ENCODE measurements around the gene TANGO6. TPM values are rescaled to one million over a fixed set of nuclear protein-coding genes. Genes with fewer than 3 reads are reported as not detected.

Gene TANGO6
- total RNA-seq, 2 experiments from 2014 or later: 25.2 to 25.7 TPM

DNA sequence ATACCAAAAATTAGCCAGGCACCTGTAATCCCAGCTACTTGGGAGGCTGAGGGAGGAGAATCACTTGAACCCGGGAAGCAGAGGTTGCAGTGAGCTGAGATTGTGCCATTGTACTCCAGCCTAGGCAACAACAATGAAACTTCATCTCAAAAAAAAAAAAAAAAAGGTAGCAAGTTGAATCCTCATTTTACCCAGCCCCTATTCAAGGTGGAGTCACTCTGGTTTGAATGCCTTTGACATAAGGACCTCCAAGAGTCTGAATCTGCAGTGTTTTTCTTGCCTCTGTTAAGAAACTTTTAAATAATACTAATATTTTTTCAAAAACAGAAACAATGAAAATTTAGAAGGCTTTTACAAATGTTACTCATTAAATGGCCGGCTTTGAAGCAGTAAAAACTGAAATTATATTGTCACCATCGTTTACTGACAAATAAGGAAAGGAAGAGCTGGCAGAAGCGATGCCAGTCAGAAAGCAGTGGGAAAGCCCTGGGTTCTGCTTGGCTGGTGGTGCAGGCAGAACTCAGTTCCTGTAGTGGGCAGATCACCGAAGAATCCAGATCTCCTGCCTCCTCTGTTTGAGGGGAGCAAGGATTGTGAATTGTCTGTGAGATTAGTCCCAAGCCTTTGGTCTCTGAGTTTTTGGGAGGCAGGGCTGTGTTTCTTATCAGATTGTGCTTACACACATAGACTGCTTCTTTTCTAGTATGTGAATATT lies 162.5 kb downstream of the TANGO6 start:
- Mint-ChIP-seq H3K4me1 (ENCODE audit: low read depth) (no peaks in the 10 kb centered on the region), H3K4me3 (no peak overlapping the region), H3K27ac (no peak overlapping the region), H3K27me3 (no peaks in the 10 kb centered on the region), H3K36me3 (peaks cover 28% of the 10 kb centered on the region), H3K9me3 (peaks cover 12% of the 10 kb centered on the region)
- DNase-seq: no peak
- ChIA-PET CTCF (no interaction called here), POLR2A (no interaction called here)
- intact Hi-C loops (cut with micrococcal nuclease): no loop called here

DNA sequence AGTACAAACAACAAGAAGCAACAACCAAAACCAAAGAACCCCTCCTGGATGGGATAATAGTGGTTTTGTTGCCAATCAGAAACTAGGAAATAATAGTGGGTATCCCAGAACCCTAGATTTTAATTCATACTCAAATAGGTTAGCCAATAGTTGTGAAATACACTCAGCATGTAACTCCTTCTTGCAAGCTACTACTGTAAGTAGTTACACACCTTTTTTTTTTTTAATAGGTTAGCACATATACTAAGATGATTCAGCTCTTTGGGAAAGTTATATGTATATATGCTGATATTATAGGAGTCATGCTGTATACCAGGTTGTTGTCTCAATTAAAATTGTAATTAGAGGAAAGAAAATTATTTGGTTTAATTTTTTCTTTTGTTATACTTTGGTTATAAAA lies 169.6 kb downstream of the TANGO6 start:
- H3K27ac Mint-ChIP-seq: no peak overlapping the region
- peaks cover 2% of the 10 kb centered on the region for H3K36me3 Mint-ChIP-seq
- no peaks in the 10 kb centered on the region for H3K9me3 Mint-ChIP-seq
- POLR2A ChIA-PET: no interaction called here
- intact Hi-C loops (cut with micrococcal nuclease): no loop called here
- H3K4me3 Mint-ChIP-seq: no peak overlapping the region
- peaks cover 10% of the 10 kb centered on the region for H3K4me1 Mint-ChIP-seq (ENCODE audit: low read depth)
- no peaks in the 10 kb centered on the region for H3K27me3 Mint-ChIP-seq
- CTCF ChIA-PET: no interaction called here
- no peak for DNase-seq

DNA sequence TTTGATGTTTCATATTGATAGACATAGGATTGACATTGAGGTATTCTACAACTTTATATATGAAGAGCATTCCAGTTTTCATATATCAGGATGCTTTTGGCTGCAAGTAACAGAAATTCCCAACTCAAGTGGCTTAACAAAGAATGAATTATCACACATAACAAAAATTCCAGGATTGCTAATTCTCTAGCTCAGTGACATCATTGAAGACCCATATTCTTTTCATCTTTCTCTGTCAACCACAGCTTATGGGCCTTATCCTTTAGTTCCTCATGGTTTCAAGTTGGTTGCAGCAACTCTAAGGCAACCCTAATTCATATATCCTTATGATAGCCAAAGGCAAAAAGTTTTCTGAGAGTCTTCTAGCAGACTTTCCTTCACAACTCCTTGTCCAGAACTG lies 170.7 kb downstream of the TANGO6 start:
- H3K27ac Mint-ChIP-seq: no peak overlapping the region
- no peaks in the 10 kb centered on the region for H3K27me3 Mint-ChIP-seq
- H3K4me1 Mint-ChIP-seq (ENCODE audit: low read depth): peaks cover 10% of the 10 kb centered on the region
- no peak for DNase-seq
- no peak overlapping the region for H3K4me3 Mint-ChIP-seq
- H3K9me3 Mint-ChIP-seq: no peaks in the 10 kb centered on the region
- CTCF ChIA-PET: interaction anchor here (1.0 kb wide), 1 partner anchor 23 kb away, joined by 3 read pairs; no protein-coding TSS in a partner anchor
- POLR2A ChIA-PET: no interaction called here
- H3K36me3 Mint-ChIP-seq: no peaks in the 10 kb centered on the region
- intact Hi-C loops (cut with micrococcal nuclease): no loop called here

DNA sequence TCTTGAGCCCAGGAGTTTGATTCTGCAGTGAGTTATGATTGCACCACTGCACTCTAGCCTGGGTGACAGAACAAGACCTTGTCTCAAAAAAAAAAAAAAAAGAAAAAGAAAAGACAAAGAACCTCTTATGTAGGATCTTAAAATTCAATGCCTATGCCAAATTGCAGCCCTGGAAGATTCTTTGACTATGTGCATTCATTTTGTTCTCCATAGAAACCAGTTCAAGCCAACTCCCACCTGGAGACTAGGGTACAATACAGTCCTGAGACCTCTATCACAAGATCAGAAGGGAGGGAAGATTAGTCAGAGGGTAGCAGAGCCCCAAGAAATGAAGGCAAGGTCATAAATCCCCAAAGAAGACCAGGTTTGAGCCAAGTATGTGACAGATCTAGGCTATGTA lies 171.5 kb downstream of the TANGO6 start:
- CTCF ChIA-PET: no interaction called here
- intact Hi-C loops (cut with micrococcal nuclease): no loop called here
- H3K27me3 Mint-ChIP-seq: no peaks in the 10 kb centered on the region

DNA sequence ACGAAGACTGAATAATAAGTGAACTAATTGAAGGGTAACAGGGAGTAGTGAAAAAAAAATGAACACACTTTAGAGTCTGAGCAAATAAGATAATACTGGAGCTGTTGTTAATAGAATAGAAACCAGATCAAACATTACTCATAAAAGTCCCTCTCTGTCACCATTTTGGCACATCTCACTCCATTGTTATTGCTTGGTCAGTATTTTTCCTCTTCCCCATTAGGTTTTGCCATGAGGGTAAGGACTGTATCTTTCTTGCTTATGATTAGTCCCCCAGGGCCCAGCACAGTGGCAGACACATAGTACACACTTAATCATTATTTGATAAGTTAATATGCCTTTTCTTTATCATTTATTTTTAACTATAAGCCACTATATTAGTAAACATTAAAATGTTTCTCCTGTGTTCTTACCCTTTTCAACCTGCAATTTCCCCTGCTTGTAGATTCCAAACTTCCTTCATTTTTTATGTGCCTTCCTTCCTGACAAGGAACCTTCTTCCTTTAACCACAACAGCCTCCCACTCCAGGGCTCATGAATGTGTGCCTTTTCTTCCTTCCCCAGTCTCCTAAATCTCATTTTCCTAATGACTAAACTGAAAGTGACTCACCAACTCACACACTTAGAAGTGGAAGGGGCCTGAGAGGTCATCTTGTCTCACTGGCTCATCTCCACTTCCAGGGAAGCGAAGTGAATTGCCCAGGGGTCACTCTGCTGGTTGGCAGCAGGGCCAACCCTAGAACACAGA lies 173.9 kb downstream of the TANGO6 start:
- H3K27ac Mint-ChIP-seq: no peak overlapping the region
- no peaks in the 10 kb centered on the region for H3K27me3 Mint-ChIP-seq
- peaks cover 10% of the 10 kb centered on the region for H3K4me1 Mint-ChIP-seq (ENCODE audit: low read depth)
- ChIA-PET CTCF (interaction anchor here (0.6 to 0.7 kb wide), 3 partner anchors 230 to 691 kb away, joined by 3 to 4 read pairs (median 3); no protein-coding TSS in a partner anchor), POLR2A (no interaction called here)
- peak; percentile 16 for DNase-seq
- intact Hi-C loops (cut with micrococcal nuclease): no loop called here
- H3K4me3 Mint-ChIP-seq: no peak overlapping the region
- H3K36me3 Mint-ChIP-seq: no peaks in the 10 kb centered on the region
- no peaks in the 10 kb centered on the region for H3K9me3 Mint-ChIP-seq

More for the DNA sequence above, 171.5 kb downstream of the TANGO6 start:
- H3K4me3 Mint-ChIP-seq: no peak overlapping the region
- DNase-seq: no peak
- peaks cover 10% of the 10 kb centered on the region for H3K4me1 Mint-ChIP-seq (ENCODE audit: low read depth)
- no peaks in the 10 kb centered on the region for H3K36me3 Mint-ChIP-seq
- H3K9me3 Mint-ChIP-seq: no peaks in the 10 kb centered on the region
- H3K27ac Mint-ChIP-seq: no peak overlapping the region
- POLR2A ChIA-PET: no interaction called here

DNA sequence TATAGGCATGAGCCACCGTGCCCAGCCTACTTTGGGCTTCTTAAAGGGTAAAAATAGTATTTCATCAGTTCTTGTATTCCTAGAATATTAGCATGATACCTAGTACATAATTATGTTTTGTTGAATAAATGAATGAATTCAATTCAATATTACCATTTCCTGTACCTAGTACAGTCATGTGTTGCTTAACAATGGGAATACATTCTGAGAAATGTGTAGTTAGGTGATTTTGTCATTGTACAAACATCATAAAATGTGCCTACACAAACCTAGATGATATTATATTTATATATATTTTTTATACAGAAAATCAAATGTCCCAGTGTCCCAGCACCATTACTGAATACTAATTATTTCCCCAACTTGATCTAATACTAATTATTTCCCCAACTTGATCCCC lies 176.5 kb downstream of the TANGO6 start:
- no peaks in the 10 kb centered on the region for H3K9me3 Mint-ChIP-seq
- CTCF ChIA-PET: no interaction called here
- H3K27me3 Mint-ChIP-seq: no peaks in the 10 kb centered on the region
- intact Hi-C loops (cut with micrococcal nuclease): no loop called here
- DNase-seq: no peak
- H3K4me3 Mint-ChIP-seq: no peak overlapping the region
- peaks cover 10% of the 10 kb centered on the region for H3K4me1 Mint-ChIP-seq (ENCODE audit: low read depth)
- H3K27ac Mint-ChIP-seq: no peak overlapping the region
- peaks cover 8% of the 10 kb centered on the region for H3K36me3 Mint-ChIP-seq
- POLR2A ChIA-PET: no interaction called here

DNA sequence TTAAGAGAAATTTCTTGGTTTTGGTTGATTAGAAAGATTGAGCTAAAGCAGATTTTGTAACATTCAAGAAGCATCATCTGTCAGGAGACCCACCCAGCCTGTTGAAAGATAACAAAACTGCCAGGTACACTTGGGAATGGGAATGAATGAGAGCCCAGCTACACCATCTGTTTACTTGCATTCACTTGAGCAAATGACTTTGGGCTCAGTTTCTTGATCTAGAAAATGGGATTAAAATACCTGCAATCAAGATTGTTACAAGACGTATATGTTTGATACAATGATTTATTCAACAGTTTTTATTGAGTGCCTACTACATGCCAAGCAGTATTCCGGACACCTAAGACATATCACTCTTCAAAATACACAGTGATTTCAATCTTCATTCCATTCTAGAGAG lies 185.8 kb downstream of the TANGO6 start:
- CTCF ChIA-PET: no interaction called here

DNA sequence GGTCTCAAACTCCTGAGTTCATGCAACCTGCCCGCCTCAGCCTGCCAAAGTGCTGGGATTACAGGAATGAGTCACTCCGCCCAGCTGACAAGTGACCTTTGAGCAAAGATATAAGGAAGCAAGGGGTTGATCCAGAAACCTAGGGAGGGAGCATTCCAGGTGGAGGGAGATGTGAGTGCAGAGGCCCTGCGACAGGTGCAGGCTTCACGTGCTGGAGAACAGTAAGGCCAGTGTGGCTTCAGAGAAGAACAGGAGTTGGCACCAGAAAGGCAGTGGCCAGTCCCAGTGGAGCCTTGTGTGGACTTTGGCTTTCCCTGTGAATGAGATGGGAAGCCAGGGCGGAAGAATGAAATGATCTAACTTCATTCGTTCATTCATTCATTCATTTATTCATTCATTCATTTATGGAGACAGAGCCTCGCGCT lies 188.6 kb downstream of the TANGO6 start:
- peaks cover 17% of the 10 kb centered on the region for H3K36me3 Mint-ChIP-seq

More for the DNA sequence above, 185.8 kb downstream of the TANGO6 start:
- no peak overlapping the region for H3K4me3 Mint-ChIP-seq
- H3K27ac Mint-ChIP-seq: no peak overlapping the region
- DNase-seq: no peak
- no peaks in the 10 kb centered on the region for H3K27me3 Mint-ChIP-seq
- peaks cover 24% of the 10 kb centered on the region for H3K36me3 Mint-ChIP-seq
- POLR2A ChIA-PET: no interaction called here
- no peaks in the 10 kb centered on the region for H3K9me3 Mint-ChIP-seq
- no peaks in the 10 kb centered on the region for H3K4me1 Mint-ChIP-seq (ENCODE audit: low read depth)
- intact Hi-C loops (cut with micrococcal nuclease): no loop called here

DNA sequence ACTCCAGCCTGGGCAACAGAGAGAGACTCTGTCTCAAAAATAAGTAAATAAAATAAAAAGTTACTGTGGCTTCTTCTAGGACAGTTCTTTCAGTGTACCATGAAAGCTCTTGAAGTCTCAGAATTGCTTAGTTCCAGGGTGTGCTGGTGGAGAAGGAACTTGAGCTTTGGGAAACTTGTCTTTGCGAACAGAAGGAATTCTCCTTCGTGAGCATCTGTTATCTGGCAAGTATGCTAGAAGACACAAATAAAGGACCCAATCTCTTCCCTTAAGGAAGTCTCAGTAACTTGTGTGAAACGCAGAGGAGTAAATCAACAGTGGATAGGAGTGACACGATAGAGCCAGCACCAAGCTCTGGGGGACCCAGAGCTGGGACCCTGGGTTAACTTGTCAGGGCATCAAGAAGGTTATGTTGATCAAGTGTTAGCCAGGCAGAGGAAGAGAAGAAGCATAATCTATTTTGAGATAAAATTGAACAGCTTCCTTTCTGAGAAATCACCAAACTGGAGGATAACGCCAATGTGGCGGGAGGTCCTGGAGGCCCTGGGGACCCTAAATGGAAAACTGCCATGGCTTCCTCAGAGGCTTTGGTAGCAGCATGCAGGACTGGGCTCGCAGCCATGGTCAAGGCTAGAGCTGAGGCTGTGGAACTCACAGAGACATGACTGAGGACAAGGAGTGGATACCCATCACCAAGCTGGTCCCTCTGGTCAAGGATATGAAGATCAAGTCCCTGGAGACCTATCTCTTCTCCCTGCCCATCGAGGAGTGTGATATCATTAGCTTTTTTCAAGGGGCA lies 190.0 kb downstream of the TANGO6 start:
- POLR2A ChIA-PET: no interaction called here
- Mint-ChIP-seq H3K4me3 (no peak overlapping the region), H3K9me3 (no peaks in the 10 kb centered on the region), H3K27ac (no peak overlapping the region), H3K36me3 (peaks cover 15% of the 10 kb centered on the region), H3K4me1 (ENCODE audit: low read depth) (no peaks in the 10 kb centered on the region), H3K27me3 (no peaks in the 10 kb centered on the region)
- no peak for DNase-seq
- intact Hi-C loops (cut with micrococcal nuclease): no loop called here
- CTCF ChIA-PET: interaction anchor here (1.1 kb wide), 1 partner anchor 186 kb away, joined by 3 read pairs; no protein-coding TSS in a partner anchor

More for the DNA sequence above, 188.6 kb downstream of the TANGO6 start:
- no peak overlapping the region for H3K4me3 Mint-ChIP-seq
- H3K27ac Mint-ChIP-seq: no peak overlapping the region
- intact Hi-C loops (cut with micrococcal nuclease): no loop called here
- CTCF ChIA-PET: no interaction called here
- POLR2A ChIA-PET: no interaction called here
- no peaks in the 10 kb centered on the region for H3K9me3 Mint-ChIP-seq
- DNase-seq: no peak
- H3K4me1 Mint-ChIP-seq (ENCODE audit: low read depth): no peaks in the 10 kb centered on the region
- no peaks in the 10 kb centered on the region for H3K27me3 Mint-ChIP-seq

DNA sequence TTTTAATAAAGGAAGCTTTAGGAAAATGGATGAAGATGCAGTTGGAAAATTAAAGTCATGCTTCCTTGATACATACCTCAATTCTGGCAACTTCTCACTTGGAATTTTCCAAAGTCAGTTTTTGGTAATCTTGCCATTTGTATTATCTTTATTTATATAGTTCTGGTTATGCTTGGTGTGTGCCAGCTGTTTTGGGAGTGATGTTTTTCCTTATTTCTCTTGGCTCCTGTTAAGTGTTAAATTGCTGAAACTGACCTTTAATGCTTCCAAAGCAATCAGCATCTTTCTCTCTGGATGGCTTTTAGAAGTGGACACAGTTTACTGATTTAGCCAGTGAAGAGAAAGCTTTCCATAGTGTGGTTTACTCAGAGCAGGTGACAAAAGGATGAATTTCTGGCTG lies 192.0 kb downstream of the TANGO6 start:
- ChIA-PET POLR2A (no interaction called here), CTCF (interaction anchor here (0.7 kb wide), 1 partner anchor 359 kb away, joined by 3 read pairs; no protein-coding TSS in a partner anchor)
- Mint-ChIP-seq H3K4me1 (ENCODE audit: low read depth) (no peaks in the 10 kb centered on the region), H3K27ac (no peak overlapping the region), H3K36me3 (peaks cover 20% of the 10 kb centered on the region), H3K9me3 (no peaks in the 10 kb centered on the region), H3K27me3 (no peaks in the 10 kb centered on the region), H3K4me3 (no peak overlapping the region)
- no peak for DNase-seq
- intact Hi-C loops (cut with micrococcal nuclease): no loop called here

DNA sequence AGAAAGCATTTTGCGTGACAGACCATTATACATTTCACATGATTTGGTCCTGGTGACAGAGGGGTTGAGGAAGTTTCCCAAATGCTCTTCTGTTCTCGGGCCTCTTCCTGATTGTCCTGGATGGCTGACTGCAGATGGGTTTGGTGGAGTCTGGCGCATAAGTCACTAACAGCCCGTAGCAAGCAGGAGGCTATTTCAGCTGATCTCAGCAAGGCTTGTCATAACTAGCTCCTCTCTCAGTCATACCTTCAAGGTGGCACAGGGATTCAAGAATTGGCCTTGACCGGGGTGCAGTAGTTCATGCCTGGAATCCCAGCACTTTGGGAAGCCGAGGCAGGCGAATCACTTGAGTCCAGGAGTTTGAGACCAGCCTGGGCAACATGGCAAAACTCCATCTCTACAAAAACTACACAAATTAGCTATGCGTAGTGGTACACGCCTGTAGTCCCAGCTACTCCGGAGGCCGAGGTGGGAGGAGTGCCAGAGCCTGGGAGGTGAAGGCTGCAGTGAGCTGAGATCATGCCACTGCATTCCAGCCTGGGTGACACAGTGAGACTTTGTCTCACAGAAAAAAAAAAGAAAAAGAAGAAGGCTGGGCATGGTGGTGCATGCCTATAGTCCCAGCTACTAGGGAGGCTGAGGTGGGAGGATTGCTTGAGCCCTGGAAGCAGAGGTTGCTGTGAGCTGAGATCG lies 193.2 kb downstream of the TANGO6 start:
- CTCF ChIA-PET: no interaction called here
- no peaks in the 10 kb centered on the region for H3K27me3 Mint-ChIP-seq

More for the DNA sequence above, 193.2 kb downstream of the TANGO6 start:
- Mint-ChIP-seq H3K4me1 (ENCODE audit: low read depth) (no peaks in the 10 kb centered on the region), H3K9me3 (no peaks in the 10 kb centered on the region), H3K4me3 (no peak overlapping the region), H3K36me3 (peaks cover 27% of the 10 kb centered on the region), H3K27ac (no peak overlapping the region)
- intact Hi-C loops (cut with micrococcal nuclease): no loop called here
- POLR2A ChIA-PET: no interaction called here
- DNase-seq: no peak
